Aorta (tissue), 5 donors: Measurements from ENCODE around the gene CDC42EP3. TPM values are rescaled to one million over a fixed set of nuclear protein-coding genes. Genes with fewer than 3 reads are reported as not detected.

Experiments
- ATAC-seq: fragments of 200-7000 bp; cut with Tn5 transposase; one replicate; pipeline ENCODE4 v1.9.1; 2022; ENCODE audit warnings: moderate library complexity; ENCODE audit not compliant: low FRiP score
- DNase-seq, 2 donors: peaks; one replicate each; pipeline ENCODE4 v3.0.0-alpha.2; 2020
- H3K27ac ChIP-seq, 2 donors: one replicate each; pipeline ENCODE4 v1.5.1; 2013; ENCODE audit warnings: low read length in 2 of 2, mild to moderate bottlenecking in 2 of 2, moderate library complexity in 2 of 2, control low read depth in 1 of 2, inconsistent platforms in 1 of 2, low read depth in 1 of 2
- H3K27me3 ChIP-seq, 2 donors: one replicate each; pipeline ENCODE4 v1.6.1; 2013; ENCODE audit warnings: control low read depth in 1 of 2, low read length in 1 of 2, mild to moderate bottlenecking in 1 of 2, moderate library complexity in 1 of 2; ENCODE audit not compliant: insufficient read depth in 2 of 2, control insufficient read depth in 1 of 2
- H3K36me3 ChIP-seq, 2 donors: one replicate each; pipeline ENCODE4 v1.6.1; 2013; ENCODE audit warnings: control low read depth in 1 of 2, low read length in 1 of 2, mild to moderate bottlenecking in 1 of 2; ENCODE audit not compliant: insufficient read depth in 2 of 2, control insufficient read depth in 1 of 2
- H3K4me1 ChIP-seq, 2 donors: one replicate each; pipeline ENCODE4 v1.6.1; 2013; ENCODE audit warnings: low read length in 2 of 2, control low read depth in 1 of 2, mild to moderate bottlenecking in 1 of 2, moderate library complexity in 1 of 2; ENCODE audit not compliant: insufficient read depth in 2 of 2, control insufficient read depth in 1 of 2
- H3K4me3 ChIP-seq, 2 donors: one replicate each; pipeline ENCODE4 v1.5.1; 2013; ENCODE audit warnings: low read length in 2 of 2, control low read depth in 1 of 2, mild to moderate bottlenecking in 1 of 2
- H3K9me3 ChIP-seq: one replicate; pipeline ENCODE4 v1.6.1; 2013; ENCODE audit warnings: mild to moderate bottlenecking, low read length; ENCODE audit not compliant: control insufficient read depth
- WGBS, 2 donors: extraction: QIAGEN DNeasy Blood & Tissue Kit; methylation state at CpG; one replicate each; pipeline ENCODE4 v1.1.7; 2013; 5-methylcytosine and 5-hydroxymethylcytosine counted together
- intact Hi-C, 2 donors: fragments of 100-400 bp; cut with DNase I; formaldehyde crosslinking; loops; one replicate each; pipeline versions ENCODE4 v1.14.2 to v1.15.0; 2022
- polyA plus RNA-seq, 2 donors: library from polyadenylated mRNA; stranded (reverse); fragments of 200-250 nt; gene quantifications; one replicate each; pipeline ENCODE4 v1.2.3, GENCODE V29; 2013
- total RNA-seq, 2 donors: library from RNA; stranded (reverse); fragmentation: NEBNext Ultra II Directional; extraction: Animal tissue kit (Norgen Biotek cat#: 25700); gene quantifications; one replicate each; pipeline ENCODE4 v1.2.1, GENCODE V29; 2021
- donor health status: healthy with polysubstance abuse.
- donor health status: Bipolar disorder and iron deficiency.
- donor health status: DM: no; HTN: no; CAD: no.
- donor health status: DM: no; HTN: no; CAD: no.
- donor health status: DM: yes; HTN: yes; CAD: no.

Gene CDC42EP3
- total and polyA plus RNA-seq, 4 donors: 12.6 to 94.8 (median 41.5) TPM

GRCh38 chr2:37708146-37708545 is 36.7 kb upstream of the CDC42EP3 start:
- intact Hi-C loops: no loop called here
- H3K27me3 ChIP-seq: no peaks in the 10 kb centered on the region
- no peaks in the 10 kb centered on the region for H3K36me3 ChIP-seq
- no peak overlapping the region for H3K4me3 ChIP-seq
- H3K4me1 ChIP-seq: peaks cover 0 to 2% of the 10 kb centered on the region in 2 donors
- ATAC-seq: no peak
- no peak overlapping the region for H3K27ac ChIP-seq
- 72 to 78% methylated on average over 2 of the region's 2 CpGs for WGBS, 2 donors
- DNase-seq: no peak
- H3K9me3 ChIP-seq: no peaks in the 10 kb centered on the region

GRCh38 chr2:37707393-37707792 is 36.0 kb upstream of the CDC42EP3 start:
- H3K36me3 ChIP-seq: no peaks in the 10 kb centered on the region
- WGBS, 2 donors: 98 to 100% methylated on average over 1 of the region's 1 CpG
- H3K4me3 ChIP-seq: no peak overlapping the region
- H3K9me3 ChIP-seq: no peaks in the 10 kb centered on the region
- H3K4me1 ChIP-seq: peaks cover 0 to 2% of the 10 kb centered on the region in 2 donors
- H3K27ac ChIP-seq: no peak overlapping the region
- H3K27me3 ChIP-seq: no peaks in the 10 kb centered on the region
- intact Hi-C loops: no loop called here
- no peak for ATAC-seq
- no peak for DNase-seq

- H3K27me3 ChIP-seq: no peaks in the 10 kb centered on the region
- H3K9me3 ChIP-seq: no peaks in the 10 kb centered on the region
- no peaks in the 10 kb centered on the region for H3K36me3 ChIP-seq
- intact Hi-C loops: no loop called here
- H3K4me1 ChIP-seq: peaks cover 0 to 2% of the 10 kb centered on the region in 2 donors
- WGBS, 2 donors: 70 to 73% methylated on average over 4 of the region's 4 CpGs
- no peak overlapping the region for H3K4me3 ChIP-seq
- DNase-seq (no peak), ATAC-seq (no peak)
- no peak overlapping the region for H3K27ac ChIP-seq
Observed at GRCh38 chr2:37706334-37707183, 35.1 kb upstream of the CDC42EP3 start.

- ATAC-seq (no peak), DNase-seq (no peak)
- no peak overlapping the region for H3K4me3 ChIP-seq
- no peaks in the 10 kb centered on the region for H3K27me3 ChIP-seq
- H3K9me3 ChIP-seq: no peaks in the 10 kb centered on the region
- intact Hi-C loops: no loop called here
- H3K4me1 ChIP-seq: no peaks in the 10 kb centered on the region
- peaks cover 0 to under 1% of the 10 kb centered on the region in 2 donors for H3K36me3 ChIP-seq
- 91 to 93% methylated on average over 2 of the region's 2 CpGs for WGBS, 2 donors
- no peak overlapping the region for H3K27ac ChIP-seq
Observed at GRCh38 chr2:37705191-37705590, 33.7 kb upstream of the CDC42EP3 start.

- H3K36me3 ChIP-seq: peaks cover 0 to 3% of the 10 kb centered on the region in 2 donors
- no peaks in the 10 kb centered on the region for H3K27me3 ChIP-seq
- H3K4me1 ChIP-seq: no peaks in the 10 kb centered on the region
- WGBS, 2 donors: 87 to 94% methylated on average over 2 of the region's 2 CpGs
- no peak overlapping the region for H3K4me3 ChIP-seq
- ATAC-seq (no peak), DNase-seq (no peak)
- intact Hi-C loops: no loop called here
- no peak overlapping the region for H3K27ac ChIP-seq
- no peaks in the 10 kb centered on the region for H3K9me3 ChIP-seq
Observed at GRCh38 chr2:37698931-37699481, 27.6 kb upstream of the CDC42EP3 start.

GRCh38 chr2:37695336-37695735 is 23.9 kb upstream of the CDC42EP3 start:
- Histone ChIP-seq H3K4me1 (no peaks in the 10 kb centered on the region), H3K36me3 (peaks cover 0 to 3% of the 10 kb centered on the region in 2 donors), H3K27ac (no peak overlapping the region), H3K27me3 (no peaks in the 10 kb centered on the region), H3K4me3 (no peak overlapping the region), H3K9me3 (no peaks in the 10 kb centered on the region)
- ATAC-seq (no peak), DNase-seq (no peak)
- intact Hi-C loops: no loop called here
- WGBS, 2 donors: 93 to 97% methylated on average over 4 of the region's 4 CpGs

- DNase-seq (no peak), ATAC-seq (no peak)
- no peak overlapping the region for H3K27ac ChIP-seq
- H3K27me3 ChIP-seq: no peaks in the 10 kb centered on the region
- H3K4me1 ChIP-seq: peaks cover 0 to 3% of the 10 kb centered on the region in 2 donors
- no peaks in the 10 kb centered on the region for H3K9me3 ChIP-seq
- no peaks in the 10 kb centered on the region for H3K36me3 ChIP-seq
- intact Hi-C loops: no loop called here
- H3K4me3 ChIP-seq: no peak overlapping the region
Observed at GRCh38 chr2:37692711-37693110, 21.3 kb upstream of the CDC42EP3 start.

GRCh38 chr2:37689751-37690150 is 18.3 kb upstream of the CDC42EP3 start:
- H3K36me3 ChIP-seq: no peaks in the 10 kb centered on the region
- H3K27ac ChIP-seq: peak overlapping the region; percentile 9 to 12
- WGBS, 2 donors: 64 to 69% methylated on average over 2 of the region's 2 CpGs
- no peak for DNase-seq
- no peak overlapping the region for H3K4me3 ChIP-seq
- no peaks in the 10 kb centered on the region for H3K27me3 ChIP-seq
- H3K9me3 ChIP-seq: no peaks in the 10 kb centered on the region
- no peak for ATAC-seq
- intact Hi-C loops: no loop called here
- peaks cover 0 to 3% of the 10 kb centered on the region in 2 donors for H3K4me1 ChIP-seq
